Nephron progenitor cell (in vitro differentiated cells): Measurements from ENCODE around the gene IL2RG.

Experiments
- DNase-seq: peaks from one replicate; pipeline ENCODE4 v3.0.0; 2021
- H3K27ac Mint-ChIP-seq: 2 replicates; pipeline ENCODE4 v1.8.0; 2021; ENCODE audit warnings: mild to moderate bottlenecking, moderate library complexity, mixed read lengths
- H3K27me3 Mint-ChIP-seq: 2 replicates; pipeline ENCODE4 v1.8.0; 2021; ENCODE audit warnings: mild to moderate bottlenecking, low read depth, mixed read lengths; ENCODE audit not compliant: poor library complexity
- H3K36me3 Mint-ChIP-seq: 2 replicates; pipeline ENCODE4 v1.8.0; 2021; ENCODE audit warnings: low read depth, mixed read lengths
- H3K4me1 Mint-ChIP-seq: 2 replicates; pipeline ENCODE4 v1.8.0; 2021; ENCODE audit warnings: mixed read lengths
- H3K4me3 Mint-ChIP-seq: 2 replicates; pipeline ENCODE4 v1.8.0; 2021; ENCODE audit warnings: mild to moderate bottlenecking, moderate library complexity, mixed read lengths
- H3K9me3 Mint-ChIP-seq: 2 replicates; pipeline ENCODE4 v1.8.0; 2021; ENCODE audit warnings: mild to moderate bottlenecking, moderate library complexity, mixed read lengths
- TF ChIP-seq, protein P1 (sequence below): fragments of 200-600 bp; sonication (generic); IDR thresholded peaks from 2 replicates; pipeline ENCODE4 v1.5.0; 2021; ENCODE audit warnings: antibody characterized with exemption

The IL2RG gene

GRCh38 chrX:71111141-71111843 lies at the start of gene IL2RG:
IL2RG (minus strand) TSS chrX:71111577; CDS start chrX:71111539, 38 bp downstream.
- Mint-ChIP-seq H3K4me3 (no peak within 1 kb of the TSS), H3K4me1 (peaks cover 59% of the 10 kb centered on the region), H3K9me3 (peaks cover 68% of the 10 kb centered on the region), H3K36me3 (no peaks in the 10 kb centered on the region), H3K27me3 (peaks cover 3% of the 10 kb centered on the region), H3K27ac (no peak within 1 kb of the TSS)
- TF ChIP-seq, protein P1, sequence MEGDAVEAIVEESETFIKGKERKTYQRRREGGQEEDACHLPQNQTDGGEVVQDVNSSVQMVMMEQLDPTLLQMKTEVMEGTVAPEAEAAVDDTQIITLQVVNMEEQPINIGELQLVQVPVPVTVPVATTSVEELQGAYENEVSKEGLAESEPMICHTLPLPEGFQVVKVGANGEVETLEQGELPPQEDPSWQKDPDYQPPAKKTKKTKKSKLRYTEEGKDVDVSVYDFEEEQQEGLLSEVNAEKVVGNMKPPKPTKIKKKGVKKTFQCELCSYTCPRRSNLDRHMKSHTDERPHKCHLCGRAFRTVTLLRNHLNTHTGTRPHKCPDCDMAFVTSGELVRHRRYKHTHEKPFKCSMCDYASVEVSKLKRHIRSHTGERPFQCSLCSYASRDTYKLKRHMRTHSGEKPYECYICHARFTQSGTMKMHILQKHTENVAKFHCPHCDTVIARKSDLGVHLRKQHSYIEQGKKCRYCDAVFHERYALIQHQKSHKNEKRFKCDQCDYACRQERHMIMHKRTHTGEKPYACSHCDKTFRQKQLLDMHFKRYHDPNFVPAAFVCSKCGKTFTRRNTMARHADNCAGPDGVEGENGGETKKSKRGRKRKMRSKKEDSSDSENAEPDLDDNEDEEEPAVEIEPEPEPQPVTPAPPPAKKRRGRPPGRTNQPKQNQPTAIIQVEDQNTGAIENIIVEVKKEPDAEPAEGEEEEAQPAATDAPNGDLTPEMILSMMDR: no peak
- no peak for DNase-seq

- TF ChIP-seq, protein P1: no peak
- Mint-ChIP-seq H3K4me3 (no peak overlapping the region), H3K9me3 (peaks cover 55% of the 10 kb centered on the region), H3K27ac (no peak overlapping the region), H3K4me1 (peaks cover 5% of the 10 kb centered on the region), H3K36me3 (no peaks in the 10 kb centered on the region), H3K27me3 (no peaks in the 10 kb centered on the region)
- no peak for DNase-seq
These were observed 49.1 kb upstream of the IL2RG start for GRCh38 chrX:71160475-71160874.

DNA sequence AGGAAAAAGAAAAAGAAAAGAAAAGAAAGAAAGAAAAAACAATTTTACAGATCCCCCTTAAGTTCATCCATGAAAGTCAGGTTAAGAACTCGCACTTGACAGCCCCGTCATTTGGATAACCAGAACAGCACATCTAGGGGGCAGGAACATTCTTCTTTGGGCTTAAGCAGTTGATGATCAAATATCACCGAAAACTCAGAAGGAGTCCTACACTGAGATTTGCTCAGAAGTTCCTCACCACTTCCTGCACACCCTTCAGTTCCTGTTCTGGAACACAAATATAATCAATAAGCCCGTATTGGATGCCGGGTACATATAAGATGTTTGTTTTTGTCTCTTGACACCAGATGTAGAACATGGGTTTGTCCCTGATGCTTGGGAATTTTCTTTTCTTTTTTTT lies 48.0 kb upstream of the IL2RG start:
- no peaks in the 10 kb centered on the region for H3K27me3 Mint-ChIP-seq
- H3K4me3 Mint-ChIP-seq: no peak overlapping the region
- H3K27ac Mint-ChIP-seq: no peak overlapping the region
- TF ChIP-seq, protein P1: no peak
- H3K36me3 Mint-ChIP-seq: no peaks in the 10 kb centered on the region
- H3K9me3 Mint-ChIP-seq: peaks cover 57% of the 10 kb centered on the region
- H3K4me1 Mint-ChIP-seq: peaks cover 11% of the 10 kb centered on the region
- DNase-seq: no peak

GRCh38 chrX:71158603-71159002 lies 47.2 kb upstream of the IL2RG start:
- peaks cover 12% of the 10 kb centered on the region for H3K4me1 Mint-ChIP-seq
- no peak for DNase-seq
- H3K27ac Mint-ChIP-seq: no peak overlapping the region
- no peaks in the 10 kb centered on the region for H3K27me3 Mint-ChIP-seq
- no peak overlapping the region for H3K4me3 Mint-ChIP-seq
- no peaks in the 10 kb centered on the region for H3K36me3 Mint-ChIP-seq
- TF ChIP-seq, protein P1: no peak
- peaks cover 55% of the 10 kb centered on the region for H3K9me3 Mint-ChIP-seq

DNA sequence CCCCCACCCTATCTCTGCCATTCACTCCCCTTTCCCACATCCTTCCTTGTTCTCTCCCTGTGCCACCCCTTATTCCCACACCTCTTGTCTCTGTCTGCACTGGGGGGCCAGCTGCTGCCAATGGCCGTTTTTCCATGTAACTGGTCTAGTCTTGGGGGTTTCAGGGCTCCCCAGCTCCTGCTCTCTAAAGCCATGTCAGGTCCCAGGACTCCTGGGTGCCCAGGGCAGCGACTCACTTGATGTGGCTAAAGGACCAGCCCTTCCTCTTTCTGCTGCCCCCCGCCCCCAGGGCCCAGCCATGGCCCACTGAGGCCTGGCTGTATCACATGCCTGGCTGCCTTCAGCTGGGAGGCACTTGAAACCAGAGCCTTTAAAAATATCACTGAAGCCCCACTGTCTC lies 43.3 kb upstream of the IL2RG start:
- Mint-ChIP-seq H3K27me3 (peaks cover 7% of the 10 kb centered on the region), H3K4me3 (no peak overlapping the region), H3K9me3 (peaks cover 62% of the 10 kb centered on the region), H3K36me3 (no peaks in the 10 kb centered on the region), H3K4me1 (peaks cover 37% of the 10 kb centered on the region), H3K27ac (no peak overlapping the region)
- TF ChIP-seq, protein P1: no peak
- DNase-seq: no peak

GRCh38 chrX:71154196-71154595 lies 42.8 kb upstream of the IL2RG start:
- Mint-ChIP-seq H3K27ac (no peak overlapping the region), H3K4me1 (peaks cover 41% of the 10 kb centered on the region), H3K9me3 (peaks cover 62% of the 10 kb centered on the region), H3K27me3 (peaks cover 7% of the 10 kb centered on the region), H3K36me3 (no peaks in the 10 kb centered on the region), H3K4me3 (no peak overlapping the region)
- no peak for DNase-seq
- TF ChIP-seq, protein P1: no peak
